H9 (cell line): Measurements from ENCODE around the gene CHCHD6. TPM values are rescaled to one million over a fixed set of nuclear protein-coding genes. Genes with fewer than 3 reads are reported as not detected.

Experiments used
- DNase-seq: peaks from one replicate; pipeline ENCODE4 v3.0.0-alpha.2; 2017
- H2AFZ ChIP-seq: one replicate; pipeline ENCODE4 v1.6.1; 2013; ENCODE audit warnings: mild to moderate bottlenecking, low read length, control low read depth, moderate library complexity
- H2AK5ac ChIP-seq: 2 replicates; pipeline ENCODE4 v1.6.1; 2013; ENCODE audit warnings: low read length, control low read depth, mixed read lengths; ENCODE audit not compliant: insufficient read length
- H2BK120ac ChIP-seq: one replicate; pipeline ENCODE4 v1.6.1; 2013; ENCODE audit warnings: low read depth, mild to moderate bottlenecking, low read length, control low read depth, inconsistent platforms; ENCODE audit not compliant: poor library complexity, severe bottlenecking
- H2BK12ac ChIP-seq: 2 replicates; pipeline ENCODE4 v1.6.1; 2013; ENCODE audit warnings: low read length, control low read depth, mixed read lengths, low read depth; ENCODE audit not compliant: insufficient read length
- H2BK15ac ChIP-seq: 2 replicates; pipeline ENCODE4 v1.6.1; 2013; ENCODE audit warnings: low read depth, low read length, control low read depth
- H2BK20ac ChIP-seq: one replicate; pipeline ENCODE4 v1.6.1; 2013; ENCODE audit warnings: low read depth, mild to moderate bottlenecking, low read length, control low read depth, inconsistent platforms; ENCODE audit not compliant: poor library complexity, severe bottlenecking
- H2BK5ac ChIP-seq: 2 replicates; pipeline ENCODE4 v1.6.1; 2013; ENCODE audit warnings: low read length, control low read depth, mixed read lengths; ENCODE audit not compliant: insufficient read length
- H3K14ac ChIP-seq: 2 replicates; pipeline ENCODE4 v1.6.1; 2013; ENCODE audit warnings: low read length, control low read depth; ENCODE audit not compliant: insufficient read depth
- H3K18ac ChIP-seq: 2 replicates; pipeline ENCODE4 v1.6.1; 2013; ENCODE audit warnings: low read depth, mild to moderate bottlenecking, mixed read lengths, low read length, control low read depth; ENCODE audit not compliant: insufficient read length
- H3K23ac ChIP-seq: 2 replicates; pipeline ENCODE4 v1.6.1; 2013; ENCODE audit warnings: low read length, control low read depth, mixed read lengths, low read depth; ENCODE audit not compliant: insufficient read length
- H3K23me2 ChIP-seq: 2 replicates; pipeline ENCODE4 v1.6.1; 2013; ENCODE audit warnings: low read depth, mild to moderate bottlenecking, mixed read lengths, low read length, control low read depth; ENCODE audit not compliant: insufficient read length, poor library complexity, severe bottlenecking
- H3K27ac ChIP-seq: 2 replicates; pipeline ENCODE4 v1.5.1; 2013; ENCODE audit warnings: low read length, control low read depth, mixed read lengths, low read depth; ENCODE audit not compliant: insufficient read length
- H3K27me3 ChIP-seq: 2 replicates; pipeline ENCODE4 v1.6.1; 2013; ENCODE audit warnings: low read length, control low read depth, inconsistent platforms; ENCODE audit not compliant: insufficient read depth
- H3K4ac ChIP-seq: 2 replicates; pipeline ENCODE4 v1.6.1; 2013; ENCODE audit warnings: low read depth, mild to moderate bottlenecking, control low read depth, inconsistent platforms, low read length, moderate library complexity
- H3K4me1 ChIP-seq: 2 replicates; pipeline ENCODE4 v1.6.1; 2013; ENCODE audit warnings: low read length, control low read depth, inconsistent platforms; ENCODE audit not compliant: insufficient read depth
- H3K4me2 ChIP-seq: 2 replicates; pipeline ENCODE4 v1.6.1; 2013; ENCODE audit warnings: low read length, control low read depth, mixed read lengths; ENCODE audit not compliant: insufficient read length, insufficient read depth
- H3K56ac ChIP-seq: 2 replicates; pipeline ENCODE4 v1.6.1; 2013; ENCODE audit warnings: low read depth, mild to moderate bottlenecking, mixed read lengths, low read length, control low read depth; ENCODE audit not compliant: insufficient read length
- H3K79me1 ChIP-seq: 2 replicates; pipeline ENCODE4 v1.6.1; 2013; ENCODE audit warnings: low read depth, mild to moderate bottlenecking, moderate library complexity, low read length, control low read depth, inconsistent platforms; ENCODE audit not compliant: insufficient read depth, poor library complexity, severe bottlenecking
- H3K79me2 ChIP-seq: 2 replicates; pipeline ENCODE4 v1.6.1; 2013; ENCODE audit warnings: low read length, control low read depth, inconsistent platforms; ENCODE audit not compliant: insufficient read depth
- H3K9ac ChIP-seq: 2 replicates; pipeline ENCODE4 v1.6.1; 2013; ENCODE audit warnings: low read length, control low read depth, mixed read lengths; ENCODE audit not compliant: insufficient read length; ENCODE audit errors: extremely low read depth
- H3K9me3 ChIP-seq: one replicate; pipeline ENCODE4 v1.6.1; 2013; ENCODE audit warnings: low read depth, low read length, inconsistent platforms; ENCODE audit not compliant: control insufficient read depth
- H3T11ph ChIP-seq: one replicate; pipeline ENCODE4 v1.6.1; 2013; ENCODE audit warnings: mild to moderate bottlenecking, low read length, control low read depth, inconsistent platforms
- H4K20me1 ChIP-seq: one replicate; pipeline ENCODE4 v1.6.1; 2013; ENCODE audit not compliant: control insufficient read depth, insufficient read length, insufficient read depth
- H4K5ac ChIP-seq: 2 replicates; pipeline ENCODE4 v1.6.1; 2013; ENCODE audit warnings: low read depth, mild to moderate bottlenecking, mixed read lengths, low read length, control low read depth; ENCODE audit not compliant: insufficient read length
- H4K8ac ChIP-seq: replicated peaks from 2 replicates; pipeline ENCODE4 v1.6.1; 2013; ENCODE audit warnings: low read length, control low read depth, mixed read lengths, low read depth; ENCODE audit not compliant: insufficient read length
- H4K91ac ChIP-seq: 2 replicates; pipeline ENCODE4 v1.6.1; 2013; ENCODE audit warnings: low read depth, mild to moderate bottlenecking, moderate library complexity, mixed read lengths, low read length, control low read depth; ENCODE audit not compliant: insufficient read length
- H3K27ac Mint-ChIP-seq, 3 experiments: 2 replicates in 2 of 3; 3 replicates in 1 of 3; pipeline ENCODE4 v1.8.0; 2020 to 2021; ENCODE audit warnings: mixed read lengths in 3 of 3, mild to moderate bottlenecking in 1 of 3, moderate library complexity in 1 of 3
- H3K27me3 Mint-ChIP-seq: 2 replicates; pipeline ENCODE4 v1.8.0; 2021; ENCODE audit warnings: low read depth, mild to moderate bottlenecking, moderate library complexity, mixed read lengths
- H3K36me3 Mint-ChIP-seq, 3 experiments: 2 replicates in 2 of 3; 3 replicates in 1 of 3; pipeline ENCODE4 v1.8.0; 2020 to 2021; ENCODE audit warnings: low read depth in 3 of 3, mixed read lengths in 3 of 3; ENCODE audit not compliant: insufficient read depth in 1 of 3
- H3K4me1 Mint-ChIP-seq, 2 experiments: 2 replicates each; pipeline ENCODE4 v1.8.0; 2020; ENCODE audit warnings: mixed read lengths in 2 of 2
- H3K4me3 Mint-ChIP-seq, 2 experiments: 2 replicates in 1 of 2; 3 replicates in 1 of 2; pipeline ENCODE4 v1.8.0; 2020 to 2021; ENCODE audit warnings: mild to moderate bottlenecking in 2 of 2, mixed read lengths in 2 of 2, moderate library complexity in 1 of 2
- H3K9me3 Mint-ChIP-seq, 2 experiments: 2 replicates in 1 of 2; 3 replicates in 1 of 2; pipeline ENCODE4 v1.8.0; 2020; ENCODE audit warnings: mild to moderate bottlenecking in 2 of 2, mixed read lengths in 2 of 2, moderate library complexity in 1 of 2
- CTCF ChIP-seq: fragments of 200-600 bp; sonication (generic); conservative IDR thresholded peaks from 3 replicates; pipeline ENCODE4 v1.8.0; 2021; ENCODE audit warnings: antibody characterized with exemption, mild to moderate bottlenecking
- WGBS: extraction: QIAGEN DNeasy Blood & Tissue Kit; methylation state at CpG from one replicate; pipeline ENCODE4 v1.1.7; 2013; ENCODE audit warnings: missing lambda C conversion rate, low lambda C conversion rate, mixed read lengths; ENCODE audit not compliant: insufficient read length; ENCODE audit errors: extremely low coverage; 5-methylcytosine and 5-hydroxymethylcytosine counted together
- total RNA-seq: library from RNA; stranded (reverse); gene quantifications from 2 replicates; pipeline ENCODE4 v1.2.1, GENCODE V29; 2021

Gene CHCHD6
- total RNA-seq, 1 experiment from 2014 or later: 34.2 TPM

DNA sequence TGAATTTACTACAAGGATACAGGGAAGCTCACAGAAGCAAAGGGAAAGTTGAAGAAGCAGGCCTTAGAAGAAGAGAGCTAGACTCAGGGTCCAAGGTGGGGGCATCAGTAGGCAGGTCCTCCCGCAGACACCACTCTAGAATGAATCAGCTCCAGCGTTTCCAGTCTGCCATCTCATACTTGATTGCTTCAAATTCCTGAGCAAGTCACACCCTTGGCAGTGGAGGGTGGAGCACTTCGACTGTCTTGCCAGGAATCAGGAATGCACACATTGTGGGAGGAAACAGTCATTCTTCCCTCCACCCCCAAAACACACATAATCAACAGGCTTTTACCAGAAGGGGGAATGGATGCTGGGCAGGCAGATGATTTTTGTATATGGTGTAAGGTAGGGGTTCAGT lies 78.5 kb downstream of the CHCHD6 start:
- H3K4me3 Mint-ChIP-seq: no peak overlapping the region
- Histone ChIP-seq H3K9ac (no peak overlapping the region), H3K4me2 (no peak overlapping the region)

More for the DNA sequence above, 78.5 kb downstream of the CHCHD6 start:
- Histone ChIP-seq H3K9me3 (no peaks in the 10 kb centered on the region), H4K5ac (no peak overlapping the region), H3K27me3 (no peaks in the 10 kb centered on the region), H3K14ac (no peak overlapping the region), H3K79me1 (no peaks in the 10 kb centered on the region), H3K4me1 (peaks cover 9% of the 10 kb centered on the region), H2AFZ (no peak overlapping the region), H3K23me2 (no peaks in the 10 kb centered on the region), H3K27ac (no peak overlapping the region), H2BK5ac (no peak overlapping the region), H3T11ph (no peak overlapping the region), H3K79me2 (no peaks in the 10 kb centered on the region), H4K8ac (no peak overlapping the region), H3K18ac (peak overlapping the region; percentile 14), H2BK20ac (no peak overlapping the region), H2BK120ac (no peak overlapping the region), H4K91ac (no peak overlapping the region), H2BK15ac (no peak overlapping the region), H3K23ac (no peak overlapping the region), H3K4ac (no peak overlapping the region), H4K20me1 (no peaks in the 10 kb centered on the region), H2AK5ac (no peak overlapping the region), H3K56ac (no peak overlapping the region), H2BK12ac (no peak overlapping the region)
- H3K27ac Mint-ChIP-seq: peak overlapping the region in 2 of 3 experiments; percentile 24 to 54; a peak in 2 of 7 replicates
- peaks cover 0 to 8% (median 5%) of the 10 kb centered on the region in 3 experiments; a peak in 2 of 7 replicates for H3K36me3 Mint-ChIP-seq
- WGBS: no CpG with 5 or more reads among the region's 3 CpGs
- no peak for TF ChIP-seq CTCF
- no peaks in the 10 kb centered on the region for H3K27me3 Mint-ChIP-seq
- peaks cover 0 to 6% of the 10 kb centered on the region in 2 experiments; a peak in 1 of 5 replicates for H3K9me3 Mint-ChIP-seq
- H3K4me1 Mint-ChIP-seq: peaks cover 46 to 50% of the 10 kb centered on the region in 2 experiments
- no peak for DNase-seq
